Stimulated activated CD4-positive, alpha-beta T cell treated with anti-CD3 and anti-CD28 coated beads, Interleukin-1b, Interleukin-23, amount 100 ng/mL, for 48 hours (primary cell): Measurements from ENCODE around the gene TP53I3.
"Not testable (repeated sequence)": the region's sequence is repeated elsewhere in the genome, so short reads cannot be mapped to it uniquely, and the experiment has no call there.

Experiments used
- DNase-seq: peaks from one replicate; pipeline ENCODE4 v3.0.0-alpha.2; 2020

The TP53I3 gene

GRCh38 chr2:24051833-24052232, 32.8 kb downstream of the TP53I3 start:
- DNase-seq = no peak

- no peak for DNase-seq
These were observed 34.3 kb downstream of the TP53I3 start for GRCh38 chr2:24050041-24050979.

GRCh38 chr2:24049485-24050021, 35.1 kb downstream of the TP53I3 start, which contains the start of gene FKBP1B:
TSS of gene FKBP1B (plus strand) at chr2:24049741. CDS start at chr2:24049850, 109 bp downstream.
- DNase-seq = peak; percentile 41

GRCh38 chr2:24048769-24049484, 35.7 kb downstream of the TP53I3 start:
- DNase-seq = no peak

- DNase-seq = no peak
These were observed 37.0 kb downstream of the TP53I3 start for GRCh38 chr2:24047703-24048033.

- peak; percentile 96 for DNase-seq
These were observed 37.5 kb downstream of the TP53I3 start, which contains the start of gene WDCP for GRCh38 chr2:24046930-24047702. TSS of gene WDCP (minus strand) at chr2:24047391. CDS start at chr2:24039494, 7,897 bp downstream.

- no peak for DNase-seq
These were observed 38.1 kb downstream of the TP53I3 start for GRCh38 chr2:24046599-24046929.

GRCh38 chr2:24045511-24046508, 38.8 kb downstream of the TP53I3 start:
- no peak for DNase-seq

- not testable (repeated sequence) for DNase-seq
These were observed 41.5 kb downstream of the TP53I3 start for GRCh38 chr2:24043133-24043532.

- DNase-seq = no peak
These were observed 44.1 kb downstream of the TP53I3 start for GRCh38 chr2:24040511-24040910.

GRCh38 chr2:24038786-24039499, 45.7 kb downstream of the TP53I3 start:
- DNase-seq = no peak
